HG03469 (cell line): ENCODE measurements around the gene MGA.
A peak's percentile ranks its signal among the peaks of the same experiment; 100 is the strongest.

Experiments used
- ATAC-seq: cut with Tn5 transposase; IDR thresholded peaks from one replicate; pipeline ENCODE4 v1.9.1; 2021; ENCODE audit warnings: mild to moderate bottlenecking, moderate library complexity, moderate number of reproducible peaks; ENCODE audit not compliant: unreplicated experiment

Gene MGA

GRCh38 chr15:41780266-41780665 is 120.1 kb downstream of the MGA start:
- ATAC-seq, result no peak

- ATAC-seq, result no peak
These were observed 120.5 kb downstream of the MGA start for GRCh38 chr15:41780727-41781126.

GRCh38 chr15:41782371-41783282 is 122.4 kb downstream of the MGA start:
- ATAC-seq, result peak; percentile 46

GRCh38 chr15:41783296-41783695 is 123.1 kb downstream of the MGA start:
- no peak for ATAC-seq

DNA sequence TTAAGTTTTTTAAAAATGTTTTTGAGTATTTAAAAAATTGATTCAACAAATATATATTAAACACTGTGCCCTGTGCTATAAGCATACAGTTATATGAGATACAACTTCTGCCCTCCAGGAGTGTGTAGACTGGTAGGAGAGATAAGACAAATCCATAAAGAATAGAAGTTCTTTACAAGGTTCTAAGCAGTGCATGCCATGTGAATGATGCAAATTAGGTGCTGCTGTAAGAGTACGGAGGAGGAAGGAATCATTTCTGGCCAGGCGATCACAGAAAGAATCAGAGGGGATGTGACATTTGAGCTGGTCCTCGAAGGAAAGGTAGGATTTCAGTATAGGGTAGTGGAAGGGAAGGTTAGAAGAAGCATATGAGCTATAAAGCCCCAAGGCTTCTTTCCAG is 128.1 kb downstream of the MGA start:
- ATAC-seq, result no peak

GRCh38 chr15:41789236-41789635 is 129.0 kb downstream of the MGA start:
- ATAC-seq, result no peak

DNA sequence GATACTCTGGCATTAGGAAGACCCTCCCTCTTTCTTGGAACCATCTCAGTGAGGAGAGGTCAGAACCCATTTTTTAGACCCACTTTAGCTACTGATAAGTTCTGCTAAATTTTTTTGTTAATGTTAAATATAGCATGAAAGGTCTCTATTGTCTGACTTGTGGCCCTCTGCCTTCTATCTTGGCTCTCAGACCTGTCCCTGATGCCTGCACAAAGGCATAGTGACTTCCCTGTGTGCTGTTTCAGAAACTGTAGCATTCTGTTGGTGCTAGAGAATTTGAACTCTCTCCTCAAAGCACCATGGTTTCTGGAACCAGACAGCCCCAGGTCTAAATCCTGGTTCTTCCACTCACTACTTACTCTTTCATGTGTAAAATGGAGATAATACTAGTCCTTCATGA is 129.5 kb downstream of the MGA start:
- ATAC-seq, result no peak

DNA sequence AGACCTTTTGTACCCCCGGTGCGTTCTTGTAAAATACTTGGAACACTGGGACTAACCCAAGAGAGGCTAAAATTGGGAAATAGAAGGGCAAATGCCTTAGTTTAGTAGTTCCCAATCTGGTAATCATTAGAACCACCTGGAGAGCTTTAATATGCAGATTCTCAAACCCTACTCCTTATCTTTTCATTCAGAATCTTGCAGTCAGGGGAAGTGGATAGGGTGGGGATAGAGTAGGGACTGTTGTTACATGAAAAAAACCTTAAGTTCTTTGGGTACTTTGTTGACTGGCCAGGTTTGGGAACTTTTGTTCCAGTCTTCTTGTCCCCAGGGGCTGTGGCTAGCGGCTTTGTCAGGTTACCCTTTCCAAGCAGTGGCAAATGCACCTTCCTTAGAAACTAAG is 130.0 kb downstream of the MGA start:
- no peak for ATAC-seq

GRCh38 chr15:41790756-41791546 is 130.7 kb downstream of the MGA start:
- ATAC-seq, result no peak

DNA sequence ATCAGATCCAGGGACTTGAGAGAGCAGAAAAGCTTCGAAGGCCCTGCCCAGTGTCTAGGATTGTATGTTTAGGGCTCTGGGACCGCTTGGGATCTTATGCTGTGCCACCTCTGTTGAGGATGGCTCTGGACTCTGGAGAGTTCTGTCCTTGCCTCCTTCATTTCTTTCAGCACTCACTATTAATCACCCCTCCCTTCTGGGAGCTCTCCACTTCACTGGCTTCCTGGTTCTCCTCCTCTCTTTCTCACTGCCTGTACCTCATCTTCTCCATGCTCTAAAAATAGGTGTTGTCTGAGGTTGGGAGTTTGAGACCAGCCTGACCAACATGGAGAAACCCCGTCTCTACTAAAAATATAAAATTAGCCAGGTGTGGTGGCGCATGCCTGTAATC is 131.3 kb downstream of the MGA start:
- ATAC-seq, result no peak

- ATAC-seq, result no peak
These were observed 131.9 kb downstream of the MGA start for GRCh38 chr15:41792000-41792637.

GRCh38 chr15:41794081-41794480 is 133.9 kb downstream of the MGA start:
- no peak for ATAC-seq

DNA sequence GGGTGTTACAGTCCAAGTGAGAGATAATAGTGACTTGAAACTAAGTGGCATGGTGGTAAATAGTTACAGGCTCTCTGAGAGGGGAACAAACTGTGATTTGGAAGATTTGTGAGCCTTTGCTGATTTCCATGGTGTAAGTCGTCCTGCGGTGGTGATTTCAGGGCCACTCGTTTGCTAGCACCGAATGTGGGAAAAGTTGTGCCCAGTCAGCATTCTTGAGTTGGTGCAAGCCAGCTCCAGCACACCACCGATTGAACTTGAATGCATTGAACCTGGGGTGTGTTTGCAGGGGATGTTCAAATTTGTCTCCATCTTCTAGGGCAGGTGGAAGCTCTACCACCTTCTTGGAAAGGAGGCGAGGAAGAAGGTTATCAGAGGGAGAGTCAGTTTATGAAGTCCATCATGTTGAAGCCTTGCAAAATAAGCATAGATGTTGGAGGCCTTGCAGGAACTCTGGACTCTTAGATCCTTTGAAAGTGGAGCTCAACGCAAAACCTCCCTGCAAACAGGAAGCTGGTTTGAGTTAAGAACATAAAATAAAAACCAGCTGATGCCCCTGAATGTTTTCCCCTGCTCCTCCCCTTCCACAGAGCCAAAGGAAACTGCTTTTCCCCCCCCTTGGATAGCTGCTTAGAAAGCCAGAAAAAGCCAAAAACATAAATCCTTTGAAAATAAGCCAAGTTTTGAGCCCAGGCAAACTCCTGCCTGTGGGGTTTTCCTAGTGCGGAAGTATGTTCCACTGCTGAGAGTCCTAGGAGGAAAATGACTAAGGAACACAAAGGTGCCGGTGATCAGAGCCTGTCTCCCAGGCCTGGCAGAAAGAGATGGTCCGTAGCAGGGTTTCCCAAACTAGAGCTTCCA is 136.0 kb downstream of the MGA start:
- ATAC-seq, result no peak

GRCh38 chr15:41797201-41797944 is 137.2 kb downstream of the MGA start:
- ATAC-seq, result no peak

GRCh38 chr15:41798607-41799487 is 138.6 kb downstream of the MGA start:
- ATAC-seq, result no peak

DNA sequence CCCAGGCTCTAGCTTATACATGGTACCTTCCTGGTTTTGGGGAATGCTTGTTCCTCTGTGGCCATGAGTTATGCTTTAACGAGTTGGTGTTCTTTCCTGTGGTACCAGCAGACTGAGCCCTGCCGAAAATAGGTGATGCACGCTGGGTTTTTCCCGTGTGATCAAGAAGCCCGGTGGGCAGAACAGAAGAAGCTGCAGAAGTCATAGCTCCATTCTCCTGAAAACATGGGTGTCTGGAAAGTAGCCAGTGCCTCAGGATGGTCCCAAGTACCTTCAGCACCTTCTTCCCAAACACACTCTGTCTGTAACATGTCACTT is 139.2 kb downstream of the MGA start:
- no peak for ATAC-seq

GRCh38 chr15:41801185-41801584 is 141.0 kb downstream of the MGA start:
- no peak for ATAC-seq

DNA sequence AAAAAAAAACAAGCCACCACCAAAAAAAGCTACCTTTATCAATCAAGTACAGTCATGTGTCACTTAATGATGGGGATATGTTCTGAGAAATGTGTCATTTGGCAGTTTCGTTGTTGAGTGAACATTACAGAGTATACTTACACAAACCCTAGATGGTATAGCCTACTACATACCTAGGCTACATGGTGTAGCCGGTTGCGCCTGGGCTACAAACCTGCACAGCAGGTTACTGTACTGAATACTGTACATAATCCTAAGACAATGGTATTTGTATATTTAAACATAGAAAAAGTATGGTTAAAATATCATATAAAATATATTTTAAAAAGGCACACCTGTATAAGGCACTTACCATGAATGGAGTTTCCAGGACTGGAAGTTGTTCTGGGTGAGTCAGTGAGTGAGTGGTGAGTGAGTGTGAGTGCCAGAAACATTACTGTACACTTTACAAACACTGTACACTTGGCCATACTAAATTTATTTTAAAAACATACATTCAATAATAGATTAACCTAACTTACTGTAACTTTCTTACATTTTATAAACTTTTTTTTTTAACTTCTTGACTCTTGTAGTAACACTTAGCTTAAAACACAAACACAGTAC is 141.7 kb downstream of the MGA start:
- ATAC-seq, result no peak

- ATAC-seq, result no peak
These were observed 144.2 kb downstream of the MGA start for GRCh38 chr15:41804361-41804760.
